Stomach (tissue), 9 donors: Measurements from ENCODE around the gene PLPPR4. TPM values are rescaled to one million over a fixed set of nuclear protein-coding genes. Genes with fewer than 3 reads are reported as not detected.

Experiments
- DNase-seq, 2 donors: peaks; one replicate each; pipeline versions ENCODE4 v3.0.0 to v3.0.0-alpha.2; 2013 to 2019
- H3K27ac ChIP-seq, 5 donors: fragments of 200-600 bp in 4 of 5; sonication (generic) in 4 of 5; one replicate each; pipeline ENCODE4 v1.5.1; 2013 to 2019; ENCODE audit warnings: mild to moderate bottlenecking in 1 of 5, moderate library complexity in 1 of 5
- H3K27me3 ChIP-seq, 3 donors: fragments of 200-600 bp; sonication (generic); one replicate each; pipeline ENCODE4 v1.5.1; 2017 to 2019; ENCODE audit warnings: mixed run types in 1 of 3
- H3K36me3 ChIP-seq, 4 donors: fragments of 200-600 bp; sonication (generic); 1 replicate in 3 of 4; 2 replicates in 1 of 4; pipeline ENCODE4 v1.5.1; 2016 to 2019
- H3K4me1 ChIP-seq, 4 donors: fragments of 200-600 bp; sonication (generic); one replicate each; pipeline ENCODE4 v1.5.1; 2016 to 2019
- H3K4me3 ChIP-seq, 4 donors: fragments of 200-600 bp; sonication (generic) in 3 of 4; one replicate each; pipeline ENCODE4 v1.5.1; 2016 to 2019; ENCODE audit warnings: mild to moderate bottlenecking in 1 of 4
- H3K9me3 ChIP-seq, 4 donors: fragments of 200-600 bp; sonication (generic); one replicate each; pipeline ENCODE4 v1.5.1; 2016 to 2019
- EP300 ChIP-seq: sonication (generic); formaldehyde crosslinking; IDR thresholded peaks from one replicate; pipeline ENCODE4 v1.6.1; 2017; ENCODE audit warnings: antibody characterized with exemption
- POLR2A ChIP-seq, 4 donors: fragments of 450-650 bp; IDR thresholded peaks; one replicate each; pipeline ENCODE4 v1.6.1; 2016; ENCODE audit warnings: antibody characterized with exemption in 4 of 4, control low read depth in 2 of 4, mild to moderate bottlenecking in 1 of 4, moderate library complexity in 1 of 4
- POLR2AphosphoS5 ChIP-seq, 3 donors: sonication (generic); formaldehyde crosslinking; IDR thresholded peaks; one replicate each; pipeline ENCODE4 v1.6.1; 2016; ENCODE audit warnings: antibody characterized with exemption in 3 of 3
- WGBS, 5 donors: extraction: QIAGEN DNeasy Blood & Tissue Kit in 3 of 5; methylation state at CpG; one replicate each; pipeline versions ENCODE4 v1.1.5 to v1.1.7; 2013 to 2018; 5-methylcytosine and 5-hydroxymethylcytosine counted together
- intact Hi-C: fragments of 100-400 bp; cut with DNase I; formaldehyde crosslinking; loops from one replicate; pipeline ENCODE4 v1.15.1; 2023; ENCODE audit warnings: low total_unique reads
- polyA plus RNA-seq, 3 donors: library from polyadenylated mRNA; stranded (reverse); fragments of 200-250 nt; gene quantifications; one replicate each; pipeline ENCODE4 v1.2.3, GENCODE V29; 2013
- total RNA-seq, 5 donors: library from RNA; depleted of rRNA; stranded (reverse); fragments of >200 nt; gene quantifications; one replicate each; pipeline versions ENCODE4 v1.1.0 to v1.2.3, GENCODE V29; 2014 to 2016
- TF ChIP-seq, protein P1 (sequence below), 7 experiments: fragments of 450-650 bp in 4 of 7; fragments of 200-600 bp in 3 of 7; sonication (generic) in 3 of 7; IDR thresholded peaks; one replicate each; pipeline ENCODE4 v1.5.1; 2016 to 2019; ENCODE audit warnings: antibody characterized with exemption in 7 of 7, control low read depth in 2 of 7, mild to moderate bottlenecking in 1 of 7
- donor health status: healthy with polysubstance abuse.
- donor health status: Bipolar disorder and iron deficiency.
- donor health status: healthy.

The PLPPR4 gene
- total and polyA plus RNA-seq, 8 donors, result 0.33 to 3.1 (median 0.58) TPM; not detected in 5

DNA sequence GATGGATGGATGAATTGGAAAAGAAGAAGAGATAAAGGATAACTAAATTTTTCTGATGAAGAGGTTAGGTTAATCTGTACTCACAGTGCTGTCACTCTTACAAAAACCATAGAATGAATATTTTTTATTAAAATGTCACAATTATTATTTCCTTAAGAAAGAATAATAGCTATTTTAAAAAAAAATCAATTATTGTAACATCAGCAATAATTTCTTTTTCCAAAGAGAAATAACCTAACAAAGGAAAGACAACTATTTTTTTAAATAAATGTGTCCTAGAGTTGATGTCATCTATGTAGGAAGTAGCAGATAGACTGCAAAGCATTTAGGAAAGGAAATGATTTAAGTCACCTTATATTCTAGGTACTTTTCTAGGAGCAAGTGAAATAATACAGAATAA is 33.6 kb upstream of the PLPPR4 start:
- intact Hi-C loops, result no loop called here
- no peak for DNase-seq
- Histone ChIP-seq H3K4me1 (no peaks in the 10 kb centered on the region), H3K27me3 (no peaks in the 10 kb centered on the region), H3K4me3 (no peak overlapping the region), H3K9me3 (no peaks in the 10 kb centered on the region), H3K36me3 (no peaks in the 10 kb centered on the region), H3K27ac (no peak overlapping the region)
- TF ChIP-seq EP300 (no peak), POLR2AphosphoS5 (IDR thresholded peaks at IDR 0.05) (no peak), POLR2A (IDR thresholded peaks at IDR 0.05) (no peak)
- TF ChIP-seq, protein P1, sequence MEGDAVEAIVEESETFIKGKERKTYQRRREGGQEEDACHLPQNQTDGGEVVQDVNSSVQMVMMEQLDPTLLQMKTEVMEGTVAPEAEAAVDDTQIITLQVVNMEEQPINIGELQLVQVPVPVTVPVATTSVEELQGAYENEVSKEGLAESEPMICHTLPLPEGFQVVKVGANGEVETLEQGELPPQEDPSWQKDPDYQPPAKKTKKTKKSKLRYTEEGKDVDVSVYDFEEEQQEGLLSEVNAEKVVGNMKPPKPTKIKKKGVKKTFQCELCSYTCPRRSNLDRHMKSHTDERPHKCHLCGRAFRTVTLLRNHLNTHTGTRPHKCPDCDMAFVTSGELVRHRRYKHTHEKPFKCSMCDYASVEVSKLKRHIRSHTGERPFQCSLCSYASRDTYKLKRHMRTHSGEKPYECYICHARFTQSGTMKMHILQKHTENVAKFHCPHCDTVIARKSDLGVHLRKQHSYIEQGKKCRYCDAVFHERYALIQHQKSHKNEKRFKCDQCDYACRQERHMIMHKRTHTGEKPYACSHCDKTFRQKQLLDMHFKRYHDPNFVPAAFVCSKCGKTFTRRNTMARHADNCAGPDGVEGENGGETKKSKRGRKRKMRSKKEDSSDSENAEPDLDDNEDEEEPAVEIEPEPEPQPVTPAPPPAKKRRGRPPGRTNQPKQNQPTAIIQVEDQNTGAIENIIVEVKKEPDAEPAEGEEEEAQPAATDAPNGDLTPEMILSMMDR (IDR thresholded peaks at IDR 0.05), result no peak

DNA sequence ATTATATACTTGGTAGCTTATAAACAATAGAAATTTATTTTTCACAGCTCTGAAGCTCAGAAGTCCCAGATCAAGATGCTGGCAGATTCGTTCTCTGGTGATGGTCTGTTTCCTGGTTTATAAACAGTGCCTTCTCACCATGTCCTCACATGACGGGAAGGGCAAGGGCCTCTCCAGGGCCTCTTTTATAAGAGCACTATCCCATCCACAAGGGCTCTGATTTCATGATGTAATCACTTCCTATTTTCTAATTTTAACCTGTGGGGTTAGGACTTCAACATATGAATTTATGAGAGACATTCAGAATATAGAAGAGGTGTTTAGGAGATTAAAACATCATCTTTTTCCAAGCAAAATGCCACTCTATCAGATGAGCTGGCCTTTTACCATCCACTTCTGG is 32.1 kb upstream of the PLPPR4 start:
- Histone ChIP-seq H3K27me3 (no peaks in the 10 kb centered on the region), H3K36me3 (no peaks in the 10 kb centered on the region), H3K9me3 (no peaks in the 10 kb centered on the region), H3K27ac (no peak overlapping the region), H3K4me1 (no peaks in the 10 kb centered on the region), H3K4me3 (no peak overlapping the region)
- WGBS, 5 donors, result 43 to 81% (median 63%) methylated on average over 2 of the region's 2 CpGs
- TF ChIP-seq EP300, result no peak
- no peak for TF ChIP-seq POLR2A (IDR thresholded peaks at IDR 0.05)
- no peak for TF ChIP-seq POLR2AphosphoS5 (IDR thresholded peaks at IDR 0.05)
- DNase-seq, result no peak
- intact Hi-C loops, result no loop called here

DNA sequence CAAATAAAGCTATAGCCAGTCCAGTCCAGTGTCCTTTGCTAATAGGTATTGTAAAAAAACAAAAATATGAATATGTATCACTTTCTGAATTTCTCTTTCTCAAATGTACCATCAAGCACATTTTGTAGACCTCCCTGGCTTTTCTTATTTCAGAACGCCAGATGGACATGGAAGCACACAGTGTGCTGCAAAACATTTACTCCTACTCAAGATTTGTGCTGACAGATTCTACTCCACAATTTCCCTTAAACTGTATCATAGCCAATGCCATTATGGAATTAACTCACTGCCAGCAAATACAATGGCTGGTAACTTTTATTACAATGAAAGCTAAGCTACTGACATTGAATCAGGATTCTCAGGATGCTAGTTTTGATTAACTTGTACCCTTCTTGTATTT is 30.8 kb upstream of the PLPPR4 start:
- Histone ChIP-seq H3K4me1 (no peaks in the 10 kb centered on the region), H3K27me3 (no peaks in the 10 kb centered on the region), H3K27ac (no peak overlapping the region), H3K36me3 (no peaks in the 10 kb centered on the region), H3K4me3 (no peak overlapping the region), H3K9me3 (no peaks in the 10 kb centered on the region)
- no peak for DNase-seq
- TF ChIP-seq POLR2A (IDR thresholded peaks at IDR 0.05) (no peak), EP300 (no peak), POLR2AphosphoS5 (IDR thresholded peaks at IDR 0.05) (no peak)
- TF ChIP-seq, protein P1 (IDR thresholded peaks at IDR 0.05), result no peak
- intact Hi-C loops, result no loop called here
- WGBS, 5 donors, result 83 to 93% (median 90%) methylated on average over 1 of the region's 1 CpG

DNA sequence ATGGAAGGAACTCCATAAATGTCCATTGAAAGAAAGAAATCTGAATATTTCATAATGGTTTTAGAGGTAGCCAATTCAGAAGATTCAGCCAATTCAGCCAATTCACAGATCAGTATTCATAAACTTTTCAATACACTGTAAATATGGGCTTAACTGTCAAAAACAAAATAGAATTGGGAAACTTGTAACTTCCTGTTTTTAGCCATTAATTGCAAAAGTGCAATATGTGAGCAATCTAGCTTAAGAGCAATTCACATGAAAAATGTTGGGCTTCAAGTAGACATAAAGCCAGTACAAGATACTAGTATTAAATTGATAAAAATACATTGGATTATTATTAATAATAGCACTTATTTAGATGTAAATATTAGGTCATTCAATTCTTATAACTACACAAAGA is 27.5 kb upstream of the PLPPR4 start:
- no peak overlapping the region for H3K27ac ChIP-seq
- DNase-seq, result no peak
- intact Hi-C loops, result no loop called here
- H3K36me3 ChIP-seq, result no peaks in the 10 kb centered on the region
- H3K27me3 ChIP-seq, result no peaks in the 10 kb centered on the region
- H3K9me3 ChIP-seq, result no peaks in the 10 kb centered on the region
- H3K4me1 ChIP-seq, result no peaks in the 10 kb centered on the region
- no peak overlapping the region for H3K4me3 ChIP-seq
- no peak for TF ChIP-seq POLR2A (IDR thresholded peaks at IDR 0.05)
- no peak for TF ChIP-seq POLR2AphosphoS5 (IDR thresholded peaks at IDR 0.05)
- TF ChIP-seq, protein P1 (IDR thresholded peaks at IDR 0.05), result no peak

DNA sequence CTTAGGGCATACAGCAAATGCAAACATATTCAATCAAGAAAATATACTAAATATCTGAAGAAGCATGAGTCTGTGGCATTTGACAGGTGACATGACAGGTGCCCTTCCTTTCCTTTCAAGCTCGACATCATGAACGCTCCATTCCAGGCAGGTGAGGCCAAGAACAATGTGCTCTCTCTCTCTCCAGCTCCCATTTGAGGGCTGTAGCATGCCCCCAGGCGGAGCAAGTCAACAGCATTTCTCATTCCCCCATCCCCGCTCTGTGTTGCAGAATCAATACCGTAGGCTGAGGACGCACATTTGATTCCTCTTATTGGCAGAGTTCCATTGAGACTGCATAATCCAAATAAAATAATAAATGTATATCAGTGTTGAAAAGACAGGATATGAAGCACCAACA is 24.6 kb upstream of the PLPPR4 start:
- Histone ChIP-seq H3K4me1 (no peaks in the 10 kb centered on the region), H3K27me3 (no peaks in the 10 kb centered on the region), H3K9me3 (no peaks in the 10 kb centered on the region), H3K36me3 (no peaks in the 10 kb centered on the region), H3K27ac (no peak overlapping the region), H3K4me3 (no peak overlapping the region)
- intact Hi-C loops, result no loop called here
- WGBS, 5 donors, result 58 to 70% (median 67%) methylated on average over 6 of the region's 6 CpGs
- DNase-seq, result no peak
- TF ChIP-seq POLR2AphosphoS5 (IDR thresholded peaks at IDR 0.05) (no peak), EP300 (no peak), POLR2A (IDR thresholded peaks at IDR 0.05) (no peak)
- TF ChIP-seq, protein P1 (IDR thresholded peaks at IDR 0.05), result no peak
